Testis (tissue), 2 donors: Measurements from ENCODE around the gene PRKAR1B.

Experiments used
- CTCF ChIP-seq, 3 experiments: fragments of 450-650 bp in 2 of 3; fragments of 200-600 bp in 1 of 3; sonication (generic) in 1 of 3; IDR thresholded peaks; one replicate each; pipeline ENCODE4 v1.5.1; 2016 to 2019; ENCODE audit warnings: antibody characterized with exemption in 3 of 3, mild to moderate bottlenecking in 2 of 3, moderate library complexity in 1 of 3
- POLR2A ChIP-seq: fragments of 450-650 bp; IDR thresholded peaks from one replicate; pipeline ENCODE4 v1.6.1; 2017; ENCODE audit warnings: antibody characterized with exemption, mild to moderate bottlenecking, moderate library complexity

- TF ChIP-seq CTCF (IDR thresholded peaks at IDR 0.05) (no peak), POLR2A (no peak)
Measured at GRCh38 chr7:514651-515598, 212.2 kb downstream of the PRKAR1B start.
